GM12878 (cell line): ENCODE measurements around the gene ANKMY1. TPM values are rescaled to one million over a fixed set of nuclear protein-coding genes. Genes with fewer than 3 reads are reported as not detected.

Experiments used
- ATAC-seq: fragments of 200-7000 bp; cut with Tn5 transposase; 3 replicates; pipeline ENCODE4 v1.9.1; 2020; ENCODE audit warnings: mild to moderate bottlenecking, moderate library complexity
- BruUV-seq: library from RNA; stranded (reverse); fragments of 400-500 nt; replicated peaks from 2 replicates; lab custom pipeline; 2021; lab: Mats Ljungman, UMichigan
- CTCF ChIA-PET: fragments of 300-600 bp; sonication (Branson Sonifier 250); formaldehyde crosslinking; extraction: SDS; loops from one replicate; lab custom pipeline; 2021; ENCODE audit warnings: inconsistent platforms; lab: Yijun Ruan, JAX
- POLR2A ChIA-PET: fragments of 350-600 bp; formaldehyde crosslinking; extraction: SDS; loops from one replicate; lab custom pipeline; 2021; ENCODE audit warnings: inconsistent platforms; lab: Charles Lee
- RAD21 ChIA-PET: fragments of 300-600 bp; sonication (Branson Sonifier 250); formaldehyde crosslinking; loops from one replicate; lab custom pipeline; 2023; ENCODE audit warnings: antibody characterized with exemption; ENCODE audit not compliant: unreplicated experiment; lab: Charles Lee
- SMC1A ChIA-PET: fragments of 300-600 bp; sonication (Branson Sonifier 250); formaldehyde crosslinking; loops from one replicate; lab custom pipeline; 2023; ENCODE audit not compliant: unreplicated experiment, uncharacterized antibody; lab: Charles Lee
- DNase-seq: peaks from one replicate; pipeline ENCODE4 v3.0.0-alpha.2; 2011; ENCODE audit warnings: low read depth, low spot score
- FAIRE-seq: peaks from 3 replicates; lab custom pipeline; 2011; peaks lifted over from hg19 to GRCh38; lab: Jason Lieb, UNC
- H2AFZ ChIP-seq: 2 replicates; pipeline ENCODE4 v1.6.0; 2011; ENCODE audit warnings: low read depth, low read length, control low read depth; ENCODE audit not compliant: control insufficient read depth
- H3K27ac ChIP-seq: 2 replicates; pipeline ENCODE4 v1.5.1; 2011; ENCODE audit warnings: control low read depth; ENCODE audit not compliant: control insufficient read depth, insufficient read depth
- H3K27me3 ChIP-seq, 2 experiments: replicated peaks in 1 of 2; 2 replicates each; pipeline versions ENCODE4 v1.6.0 to v1.6.1; 2011; ENCODE audit warnings: low read length in 1 of 2; ENCODE audit not compliant: control insufficient read depth in 2 of 2, insufficient read depth in 2 of 2
- H3K36me3 ChIP-seq, 2 experiments: 2 replicates each; pipeline ENCODE4 v1.5.1; 2011; ENCODE audit warnings: low read length in 1 of 2; ENCODE audit not compliant: control insufficient read depth in 2 of 2, insufficient read depth in 2 of 2
- H3K4me1 ChIP-seq: 2 replicates; pipeline ENCODE4 v1.6.1; 2011; ENCODE audit warnings: mild to moderate bottlenecking, low read length, moderate library complexity, mixed read lengths; ENCODE audit not compliant: control insufficient read depth, insufficient read depth
- H3K4me2 ChIP-seq: 2 replicates; pipeline ENCODE4 v1.6.0; 2011; ENCODE audit warnings: control low read depth; ENCODE audit not compliant: control insufficient read depth, insufficient read depth
- H3K4me3 ChIP-seq: fragments of 200-600 bp; sonication (generic); 2 replicates; pipeline ENCODE4 v1.5.1; 2016
- H3K79me2 ChIP-seq: 2 replicates; pipeline ENCODE4 v1.6.0; 2011; ENCODE audit warnings: low read length; ENCODE audit not compliant: control insufficient read depth, insufficient read depth
- H3K9ac ChIP-seq: 2 replicates; pipeline ENCODE4 v1.8.0; 2011; ENCODE audit warnings: low read length, control low read depth, mixed read lengths; ENCODE audit not compliant: control insufficient read depth, insufficient read depth
- H3K9me3 ChIP-seq: replicated peaks from 3 replicates; pipeline ENCODE4 v1.5.1; 2011; ENCODE audit warnings: mild to moderate bottlenecking, low read length; ENCODE audit not compliant: control insufficient read depth, insufficient read depth
- H4K20me1 ChIP-seq: 2 replicates; pipeline ENCODE4 v1.6.0; 2011; ENCODE audit not compliant: control insufficient read depth, insufficient read depth
- CBX3 ChIP-seq: fragments of 200-600 bp; sonication (generic); IDR thresholded peaks from 2 replicates; pipeline ENCODE4 v1.6.1; 2016; ENCODE audit warnings: low read depth, borderline replicate concordance
- EZH2 ChIP-seq: IDR thresholded peaks from 2 replicates; pipeline ENCODE4 v1.6.1; 2012; ENCODE audit warnings: low read depth, mild to moderate bottlenecking, control low read depth, inconsistent platforms, low read length, borderline replicate concordance; ENCODE audit not compliant: control insufficient read depth
- IKZF2 ChIP-seq, 2 experiments: fragments of 450-650 bp; IDR thresholded peaks; 2 replicates each; pipeline ENCODE4 v1.6.1; 2017; ENCODE audit warnings: mild to moderate bottlenecking in 2 of 2, moderate library complexity in 2 of 2
- JUND ChIP-seq: IDR thresholded peaks from 2 replicates; pipeline ENCODE4 v1.6.1; 2012; ENCODE audit warnings: low read depth, mild to moderate bottlenecking, low read length, improper control_type of control experiment, moderate library complexity
- SP1 ChIP-seq: IDR thresholded peaks from one replicate; pipeline ENCODE4 v1.6.1; 2011; ENCODE audit warnings: low read depth, low read length
- STAT3 ChIP-seq: IDR thresholded peaks from 2 replicates; pipeline ENCODE4 v1.6.1; 2011; ENCODE audit warnings: low read depth, low read length, improper control_type of control experiment
- TCF12 ChIP-seq: IDR thresholded peaks from 2 replicates; pipeline ENCODE4 v1.6.1; 2011; ENCODE audit warnings: low read depth, mild to moderate bottlenecking, low read length
- WGBS: methylation state at CpG from one replicate; pipeline ENCODE4 v1.1.6; 2016; ENCODE audit warnings: low lambda C conversion rate; ENCODE audit not compliant: insufficient replicate concordance, insufficient coverage; ENCODE audit errors: missing lambda C conversion rate; 5-methylcytosine and 5-hydroxymethylcytosine counted together
- in situ Hi-C: fragments of 300-500 bp; cut with MboI; formaldehyde crosslinking; loops from 9 replicates; pipeline ENCODE4 v1.14.3; 2018; ENCODE audit warnings: mixed read lengths
- intact Hi-C: fragments of 100-400 bp; cut with micrococcal nuclease; formaldehyde crosslinking; loops from one replicate; pipeline ENCODE4 v1.14.2; 2022; ENCODE audit not compliant: unreplicated experiment
- polyA plus RNA-seq, 11 experiments: library from polyadenylated mRNA; depleted of rRNA in 4 of 11; unstranded in 6 of 11; stranded (reverse) in 5 of 11; fragments of >200 nt; fragmentation: Nextera tagmentation in 4 of 11; fragmentation: Illumina TruSeq in 1 of 11; extraction: Ambion mirVana in 4 of 11; extraction: Trizol in 1 of 11; gene quantifications; 1 replicate in 1 of 11; 2 replicates in 10 of 11; pipeline versions ENCODE4 v1.2.1 to v1.2.3, GENCODE V29; 2011 to 2016; ENCODE audit warnings: inconsistent platforms in 2 of 11, missing spikeins in 2 of 11, low read depth in 1 of 11
- total RNA-seq, 4 experiments: library from RNA; depleted of rRNA in 3 of 4; stranded (reverse); fragments of >200 nt in 3 of 4; fragmentation: Illumina TruSeq in 1 of 4; extraction: Trizol in 1 of 4; gene quantifications; 2 replicates each; pipeline versions ENCODE4 v1.2.1 to v1.2.3, GENCODE V29; 2013 to 2021
- TF ChIP-seq, protein P1 (sequence below): IDR thresholded peaks from 2 replicates; pipeline ENCODE4 v1.6.1; 2011; ENCODE audit warnings: low read depth, mild to moderate bottlenecking, low read length, moderate library complexity, borderline replicate concordance; ENCODE audit errors: extremely low read depth
- TF ChIP-seq, protein P2 (sequence below): IDR thresholded peaks from 2 replicates; pipeline ENCODE4 v1.6.1; 2012; ENCODE audit warnings: improper control_type of control experiment, low read depth, low read length; ENCODE audit not compliant: insufficient replicate concordance

The ANKMY1 gene
- total and polyA plus RNA-seq, 10 of the 15 experiments (the other 5 are each of a cell fraction or from before 2014, with no cell fraction given) = 1.1 to 15.3 (median 11.1) TPM

DNA sequence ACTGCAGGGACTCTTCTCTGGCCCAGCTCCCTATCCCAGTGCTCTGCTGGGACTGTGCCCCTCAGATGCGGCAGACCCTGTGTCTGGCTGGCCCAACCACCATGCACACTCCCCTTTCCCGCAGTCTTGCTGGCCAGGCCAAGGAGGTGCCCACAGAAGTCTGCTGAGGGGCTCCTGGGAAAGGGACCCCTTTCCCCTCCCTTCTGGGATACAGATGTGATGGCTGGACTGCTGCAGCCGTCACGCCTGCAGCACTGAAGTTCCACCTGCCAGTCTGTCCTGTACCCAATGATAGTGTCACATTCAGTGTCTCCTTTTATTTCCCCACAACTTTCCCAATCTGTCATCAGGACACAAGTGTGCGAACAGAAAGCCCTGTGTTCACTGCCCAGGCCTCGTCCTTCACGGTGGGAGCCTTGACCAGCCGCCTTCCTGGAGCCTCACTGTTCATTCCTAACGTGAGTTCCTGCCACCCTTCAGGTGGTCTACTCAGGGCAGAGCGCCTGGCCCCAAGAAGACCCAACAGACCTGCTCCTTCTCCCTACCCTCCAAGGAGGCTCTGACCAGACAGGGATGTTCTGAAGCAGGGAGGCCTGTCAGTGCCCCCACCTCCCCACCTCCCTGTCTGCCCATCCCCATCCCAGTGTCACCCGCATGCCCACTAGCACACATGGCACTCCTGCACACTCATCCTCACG, 47.1 kb downstream of the ANKMY1 start:
- Histone ChIP-seq H3K4me2 (no peak overlapping the region), H3K9me3 (no peaks in the 10 kb centered on the region), H3K27ac (no peak overlapping the region), H3K4me3 (no peak overlapping the region), H3K36me3 (no peaks in the 10 kb centered on the region), H3K79me2 (no peaks in the 10 kb centered on the region), H3K9ac (no peak overlapping the region), H4K20me1 (no peaks in the 10 kb centered on the region), H2AFZ (no peak overlapping the region), H3K27me3 (no peaks in the 10 kb centered on the region), H3K4me1 (peaks cover 10% of the 10 kb centered on the region)
- ChIA-PET CTCF (no interaction called here), RAD21 (no interaction called here), SMC1A (no interaction called here), POLR2A (no interaction called here)
- DNase-seq = no peak
- intact Hi-C loops = loop anchor here (5.0 to 10.0 kb wide), 3 partner anchors 57 to 224 kb away; partner anchors contain the start of gene RNPEPL1
- WGBS = 98% methylated on average over 12 of the region's 12 CpGs
- TF ChIP-seq EZH2 = no peak
- no peak for TF ChIP-seq STAT3
- TF ChIP-seq JUND = no peak
- no peak for TF ChIP-seq CBX3
- TF ChIP-seq SP1 = no peak
- TF ChIP-seq, protein P1, sequence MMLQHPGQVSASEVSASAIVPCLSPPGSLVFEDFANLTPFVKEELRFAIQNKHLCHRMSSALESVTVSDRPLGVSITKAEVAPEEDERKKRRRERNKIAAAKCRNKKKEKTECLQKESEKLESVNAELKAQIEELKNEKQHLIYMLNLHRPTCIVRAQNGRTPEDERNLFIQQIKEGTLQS = no peak
- no peak for TF ChIP-seq TCF12
- TF ChIP-seq IKZF2 (IDR thresholded peaks at IDR 0.05) = no peak
- TF ChIP-seq, protein P2, sequence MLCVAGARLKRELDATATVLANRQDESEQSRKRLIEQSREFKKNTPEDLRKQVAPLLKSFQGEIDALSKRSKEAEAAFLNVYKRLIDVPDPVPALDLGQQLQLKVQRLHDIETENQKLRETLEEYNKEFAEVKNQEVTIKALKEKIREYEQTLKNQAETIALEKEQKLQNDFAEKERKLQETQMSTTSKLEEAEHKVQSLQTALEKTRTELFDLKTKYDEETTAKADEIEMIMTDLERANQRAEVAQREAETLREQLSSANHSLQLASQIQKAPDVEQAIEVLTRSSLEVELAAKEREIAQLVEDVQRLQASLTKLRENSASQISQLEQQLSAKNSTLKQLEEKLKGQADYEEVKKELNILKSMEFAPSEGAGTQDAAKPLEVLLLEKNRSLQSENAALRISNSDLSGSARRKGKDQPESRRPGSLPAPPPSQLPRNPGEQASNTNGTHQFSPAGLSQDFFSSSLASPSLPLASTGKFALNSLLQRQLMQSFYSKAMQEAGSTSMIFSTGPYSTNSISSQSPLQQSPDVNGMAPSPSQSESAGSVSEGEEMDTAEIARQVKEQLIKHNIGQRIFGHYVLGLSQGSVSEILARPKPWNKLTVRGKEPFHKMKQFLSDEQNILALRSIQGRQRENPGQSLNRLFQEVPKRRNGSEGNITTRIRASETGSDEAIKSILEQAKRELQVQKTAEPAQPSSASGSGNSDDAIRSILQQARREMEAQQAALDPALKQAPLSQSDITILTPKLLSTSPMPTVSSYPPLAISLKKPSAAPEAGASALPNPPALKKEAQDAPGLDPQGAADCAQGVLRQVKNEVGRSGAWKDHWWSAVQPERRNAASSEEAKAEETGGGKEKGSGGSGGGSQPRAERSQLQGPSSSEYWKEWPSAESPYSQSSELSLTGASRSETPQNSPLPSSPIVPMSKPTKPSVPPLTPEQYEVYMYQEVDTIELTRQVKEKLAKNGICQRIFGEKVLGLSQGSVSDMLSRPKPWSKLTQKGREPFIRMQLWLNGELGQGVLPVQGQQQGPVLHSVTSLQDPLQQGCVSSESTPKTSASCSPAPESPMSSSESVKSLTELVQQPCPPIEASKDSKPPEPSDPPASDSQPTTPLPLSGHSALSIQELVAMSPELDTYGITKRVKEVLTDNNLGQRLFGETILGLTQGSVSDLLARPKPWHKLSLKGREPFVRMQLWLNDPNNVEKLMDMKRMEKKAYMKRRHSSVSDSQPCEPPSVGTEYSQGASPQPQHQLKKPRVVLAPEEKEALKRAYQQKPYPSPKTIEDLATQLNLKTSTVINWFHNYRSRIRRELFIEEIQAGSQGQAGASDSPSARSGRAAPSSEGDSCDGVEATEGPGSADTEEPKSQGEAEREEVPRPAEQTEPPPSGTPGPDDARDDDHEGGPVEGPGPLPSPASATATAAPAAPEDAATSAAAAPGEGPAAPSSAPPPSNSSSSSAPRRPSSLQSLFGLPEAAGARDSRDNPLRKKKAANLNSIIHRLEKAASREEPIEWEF = no peak
- BruUV-seq = no TSS peak
- no peak for FAIRE-seq
- in situ Hi-C loops = loop anchor here (25.0 kb wide), 1 partner anchor 327 kb away; no protein-coding TSS in a partner anchor
- no peak for ATAC-seq
